Stimulated activated CD4-positive, alpha-beta T cell treated with anti-CD3 and anti-CD28 coated beads, Interleukin-15, amount 100 ng/mL, for 24 hours (primary cell): Measurements from ENCODE around the gene CTTNBP2NL.
"Not testable (repeated sequence)": the region's sequence is repeated elsewhere in the genome, so short reads cannot be mapped to it uniquely, and the experiment has no call there.

Experiments
- DNase-seq: peaks from one replicate; pipeline ENCODE4 v3.0.0-alpha.2; 2020

Gene CTTNBP2NL

DNA sequence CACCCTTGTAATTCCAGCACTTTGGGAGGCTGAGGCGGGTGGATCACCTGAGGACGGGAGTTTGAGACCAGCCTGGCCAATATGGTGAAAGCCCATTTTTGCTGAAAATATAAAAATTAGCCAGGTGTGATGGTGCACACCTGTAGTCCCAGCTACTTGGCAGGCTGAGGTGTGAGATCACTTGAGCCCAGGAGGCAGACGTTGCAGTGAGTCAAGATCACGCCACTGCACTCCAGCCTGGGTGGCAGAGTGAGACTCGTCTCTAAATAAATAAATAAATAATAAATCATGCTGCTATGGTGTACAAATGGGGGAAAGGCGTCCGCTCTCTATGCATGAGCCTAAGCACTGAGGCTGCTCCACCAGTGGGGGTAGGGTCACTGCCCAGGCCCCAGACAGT, 74.3 kb downstream of the CTTNBP2NL start:
- DNase-seq: not testable (repeated sequence)

DNA sequence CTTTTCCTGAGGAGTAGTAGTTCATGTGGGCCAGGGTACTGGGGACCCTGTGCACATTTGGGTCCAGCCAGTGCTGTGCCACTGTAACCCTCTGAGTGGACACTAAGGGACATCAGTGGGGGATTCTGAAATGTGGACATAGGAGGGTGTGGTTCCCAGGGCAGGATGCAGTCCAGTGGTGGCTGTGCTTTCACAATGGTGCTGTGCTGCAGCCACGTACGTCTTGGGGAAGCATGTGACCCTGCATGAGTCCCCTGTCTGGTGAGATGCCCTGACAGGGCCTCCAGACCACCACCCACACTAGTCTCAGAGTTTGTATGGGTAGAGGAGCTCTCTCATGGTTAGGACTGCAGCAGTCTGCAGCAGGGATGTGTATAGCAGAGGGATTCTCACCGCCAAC, 75.0 kb downstream of the CTTNBP2NL start:
- no peak for DNase-seq

DNA sequence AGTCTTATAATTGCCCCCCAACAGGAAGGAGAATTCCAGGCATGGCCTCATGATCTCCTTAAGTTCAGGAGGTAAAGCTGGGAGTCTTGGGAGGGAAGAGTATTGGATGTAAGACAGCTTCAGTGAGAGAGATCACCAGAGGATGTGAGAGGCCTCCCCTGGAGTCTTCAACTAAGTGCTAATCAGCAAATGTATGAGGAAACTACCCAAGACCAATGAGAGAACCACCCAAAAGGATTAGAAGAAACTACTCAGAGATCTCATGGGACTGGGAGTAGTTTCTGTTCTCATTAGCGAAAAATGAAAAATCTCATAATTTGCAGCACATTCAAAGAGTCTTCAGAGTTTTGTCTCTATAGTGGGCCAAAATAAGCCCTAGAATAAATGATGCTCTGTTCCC, 76.1 kb downstream of the CTTNBP2NL start:
- no peak for DNase-seq

DNA sequence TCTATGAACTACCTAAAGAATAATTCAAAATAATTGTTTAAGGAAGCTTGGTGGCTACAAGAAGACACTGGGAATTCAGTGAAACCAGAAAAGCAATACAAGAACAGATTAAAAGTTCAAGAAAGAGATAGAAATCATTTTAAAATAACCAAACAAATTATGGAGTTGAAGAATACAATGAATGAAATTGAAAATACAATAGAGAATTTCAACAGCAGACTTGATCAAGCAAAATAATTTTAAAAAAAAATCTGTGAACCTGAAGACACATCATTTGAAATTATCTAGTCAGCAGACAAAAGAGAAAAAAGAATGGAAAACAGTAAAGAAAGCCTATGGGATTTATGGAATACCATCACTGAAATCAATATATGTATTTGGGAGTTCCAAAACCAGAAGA, 81.5 kb downstream of the CTTNBP2NL start:
- DNase-seq: no peak

DNA sequence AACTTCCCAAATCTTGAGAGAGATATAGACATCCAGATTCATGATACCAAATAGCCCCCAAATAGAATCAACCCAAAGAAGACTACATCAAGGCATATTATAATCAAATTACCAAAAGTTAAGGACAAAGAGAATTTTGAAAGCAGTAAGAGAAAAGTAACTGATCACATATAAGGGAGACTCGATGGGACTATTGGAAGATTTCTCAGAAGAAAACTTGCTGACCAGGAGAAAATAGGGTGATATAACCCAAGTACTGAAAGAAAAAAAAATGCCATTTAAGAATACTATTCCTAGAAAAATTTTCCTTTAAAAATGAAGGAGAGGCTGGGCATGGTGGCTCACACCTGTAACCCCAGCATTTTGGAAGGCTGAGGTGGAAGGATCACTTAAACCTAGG, 82.3 kb downstream of the CTTNBP2NL start:
- no peak for DNase-seq

DNA sequence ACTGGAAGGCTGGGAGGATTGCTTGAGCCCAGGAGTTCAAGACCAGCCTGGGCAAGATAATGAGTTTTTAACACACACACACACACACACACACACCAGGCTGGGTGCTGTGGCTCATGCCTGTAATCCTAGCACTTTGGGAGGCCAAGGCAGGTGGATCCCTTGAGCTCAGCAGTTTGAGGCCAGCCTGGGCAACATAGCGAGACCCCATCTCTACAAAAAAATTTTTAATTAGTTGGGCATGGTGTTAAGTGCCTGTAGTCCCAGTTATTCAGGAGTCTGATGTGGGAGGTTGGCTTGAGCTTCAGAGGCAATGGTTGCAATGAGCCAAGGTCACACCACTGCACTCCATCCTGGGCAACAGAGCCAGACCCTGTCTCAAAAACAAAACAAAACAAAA, 90.0 kb downstream of the CTTNBP2NL start:
- not testable (repeated sequence) for DNase-seq

DNA sequence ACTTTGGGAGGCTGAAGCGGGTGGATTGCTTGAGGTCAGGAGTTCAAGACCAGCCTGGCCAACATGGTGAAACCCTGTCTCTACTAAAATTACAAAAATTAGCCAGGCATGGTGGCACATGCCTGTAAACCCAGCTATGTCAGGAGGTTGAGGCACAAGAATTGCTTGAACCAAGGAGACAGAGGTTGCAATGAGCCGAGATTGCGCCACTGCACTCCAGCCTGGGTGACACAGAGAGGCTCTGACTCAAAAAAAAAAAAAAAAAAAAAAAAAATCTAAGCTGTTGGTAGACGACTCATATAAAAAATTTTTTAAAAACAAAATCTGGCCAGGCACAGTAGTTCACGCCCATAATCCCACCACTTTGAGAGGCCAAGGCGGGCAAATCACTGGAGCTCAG, 91.7 kb downstream of the CTTNBP2NL start:
- not testable (repeated sequence) for DNase-seq

DNA sequence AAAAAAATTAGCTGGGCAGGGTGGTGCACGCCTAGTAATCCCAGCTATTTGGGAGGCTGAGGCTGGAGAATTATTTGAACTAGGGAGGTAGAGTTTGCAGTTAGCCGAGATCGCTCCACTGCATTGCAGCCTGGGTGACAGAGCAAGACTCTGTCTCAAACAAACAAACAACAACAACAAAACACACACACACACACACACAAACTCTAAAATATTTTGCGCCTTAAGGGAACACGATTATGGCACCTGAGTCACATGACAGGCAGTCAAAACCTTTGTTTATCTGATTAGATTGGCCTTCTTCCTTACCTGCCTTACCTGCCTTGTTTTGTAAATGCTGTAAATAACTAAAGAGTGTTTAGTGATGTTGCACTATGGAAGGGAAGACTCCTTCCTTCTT, 92.1 kb downstream of the CTTNBP2NL start:
- DNase-seq: no peak

DNA sequence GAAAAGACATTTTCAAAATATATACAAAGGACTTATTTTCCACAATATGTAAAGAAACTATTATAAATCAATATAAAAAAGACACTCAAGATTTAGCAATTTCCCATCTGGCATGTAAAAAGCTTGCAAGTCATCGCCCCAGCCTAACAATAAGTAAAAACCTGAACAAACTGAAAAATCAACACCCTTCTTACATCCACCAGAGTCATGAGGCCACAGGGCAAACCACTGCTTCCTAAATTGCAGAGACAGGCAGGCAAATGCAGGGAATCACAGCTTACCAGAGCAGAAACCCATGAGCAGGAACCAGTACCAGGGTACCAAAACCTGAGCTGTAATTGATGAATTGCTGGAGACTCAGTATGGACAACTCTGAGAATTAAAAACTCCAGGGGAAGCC, 96.1 kb downstream of the CTTNBP2NL start:
- DNase-seq: no peak

DNA sequence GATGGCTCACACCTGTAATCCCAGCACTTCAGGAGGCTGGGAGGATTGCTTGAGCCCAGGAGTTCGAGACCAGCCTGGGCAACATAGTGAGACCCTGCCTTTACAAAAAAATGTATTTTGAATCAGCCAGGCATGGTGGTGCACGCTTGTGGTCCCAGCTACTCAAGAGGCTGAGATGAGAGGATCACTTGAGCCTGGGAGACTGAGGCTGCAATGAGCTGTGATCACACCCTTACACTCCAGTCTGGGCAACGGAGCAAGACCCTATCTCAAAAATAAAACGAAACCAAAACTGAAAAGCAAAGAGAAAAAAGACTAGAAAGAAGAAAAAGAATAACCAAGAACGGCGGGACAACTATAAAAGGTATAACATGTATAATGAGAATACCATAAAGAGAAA, 97.3 kb downstream of the CTTNBP2NL start:
- no peak for DNase-seq

DNA sequence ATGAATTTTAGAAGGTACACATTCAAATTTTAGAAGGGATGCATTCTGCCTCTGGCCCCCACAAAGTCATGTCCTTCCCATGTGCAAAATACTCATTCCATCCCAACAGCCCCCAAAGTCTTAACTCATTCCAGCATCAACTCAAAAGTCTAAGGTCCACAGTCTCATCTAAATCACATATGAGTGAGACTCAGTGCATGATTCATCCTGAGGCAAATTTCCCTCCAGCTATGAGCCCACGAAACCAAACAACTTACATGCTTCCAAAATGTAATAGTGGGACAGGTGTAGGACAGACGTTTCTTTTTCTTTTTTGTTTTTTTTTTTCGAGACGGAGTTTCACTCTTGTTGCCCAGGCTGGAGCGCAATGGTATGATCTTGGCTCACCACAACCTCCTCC, 100.3 kb downstream of the CTTNBP2NL start:
- no peak for DNase-seq

DNA sequence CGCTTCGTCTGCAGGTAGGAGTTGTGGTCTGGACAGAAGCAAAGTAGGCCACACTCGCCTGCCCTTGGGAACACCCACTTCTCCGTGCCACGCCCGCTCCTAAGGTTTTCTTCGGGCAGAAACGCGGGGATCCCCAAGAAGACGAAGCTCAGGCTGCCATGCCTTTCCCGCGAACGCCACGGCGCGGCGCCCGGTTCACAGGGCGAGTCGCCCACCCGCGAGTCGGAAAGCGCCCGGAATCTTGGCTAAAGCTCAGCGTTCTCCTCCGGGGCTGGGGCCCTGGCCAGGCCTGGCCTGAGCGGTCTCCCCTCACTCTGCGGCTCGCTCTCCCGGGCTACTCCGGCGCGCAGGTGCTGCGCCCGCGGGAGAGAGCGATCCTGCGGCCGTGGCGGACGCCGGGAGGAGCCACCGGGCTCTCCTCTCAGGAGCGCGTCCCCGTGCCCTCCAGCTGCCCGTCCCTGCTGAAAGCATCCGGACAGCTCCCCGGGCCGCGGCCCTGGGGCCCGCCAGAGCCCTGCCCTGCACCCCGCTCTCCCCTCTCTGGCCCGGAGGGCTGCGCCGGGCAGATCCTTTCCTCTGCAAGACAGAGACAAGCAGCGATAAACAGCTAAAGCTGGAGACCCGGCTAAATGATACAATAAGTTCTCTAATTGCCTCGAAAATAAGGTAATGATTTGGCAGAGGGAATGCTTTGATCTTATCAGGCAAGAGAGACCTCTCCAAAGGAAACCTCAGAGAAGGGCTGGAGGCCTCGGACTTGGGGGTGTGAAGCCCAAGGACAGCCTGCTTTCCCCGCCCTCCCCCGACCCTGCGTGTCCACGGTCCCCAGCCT, 106.0 kb downstream of the CTTNBP2NL start:
- DNase-seq: peak; percentile 75

DNA sequence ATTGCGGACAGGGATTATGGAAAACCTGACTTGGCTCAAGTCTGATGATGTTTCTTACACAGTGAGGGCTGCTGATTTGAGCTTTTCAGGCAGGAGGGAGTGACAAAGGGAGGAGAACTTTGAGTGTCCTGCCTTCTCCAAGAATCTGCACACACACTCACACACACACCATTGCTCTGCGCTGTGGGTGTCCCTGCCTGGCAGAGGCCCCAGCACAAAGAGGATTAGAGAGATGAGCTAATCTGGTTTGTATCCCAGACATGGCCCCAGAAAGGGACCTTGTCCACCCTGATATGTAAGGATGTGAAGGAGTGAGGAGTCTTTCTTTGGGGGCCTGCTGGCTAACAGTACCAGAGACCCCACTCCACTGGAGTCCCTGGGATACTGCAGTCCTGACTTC, 106.8 kb downstream of the CTTNBP2NL start:
- no peak for DNase-seq

DNA sequence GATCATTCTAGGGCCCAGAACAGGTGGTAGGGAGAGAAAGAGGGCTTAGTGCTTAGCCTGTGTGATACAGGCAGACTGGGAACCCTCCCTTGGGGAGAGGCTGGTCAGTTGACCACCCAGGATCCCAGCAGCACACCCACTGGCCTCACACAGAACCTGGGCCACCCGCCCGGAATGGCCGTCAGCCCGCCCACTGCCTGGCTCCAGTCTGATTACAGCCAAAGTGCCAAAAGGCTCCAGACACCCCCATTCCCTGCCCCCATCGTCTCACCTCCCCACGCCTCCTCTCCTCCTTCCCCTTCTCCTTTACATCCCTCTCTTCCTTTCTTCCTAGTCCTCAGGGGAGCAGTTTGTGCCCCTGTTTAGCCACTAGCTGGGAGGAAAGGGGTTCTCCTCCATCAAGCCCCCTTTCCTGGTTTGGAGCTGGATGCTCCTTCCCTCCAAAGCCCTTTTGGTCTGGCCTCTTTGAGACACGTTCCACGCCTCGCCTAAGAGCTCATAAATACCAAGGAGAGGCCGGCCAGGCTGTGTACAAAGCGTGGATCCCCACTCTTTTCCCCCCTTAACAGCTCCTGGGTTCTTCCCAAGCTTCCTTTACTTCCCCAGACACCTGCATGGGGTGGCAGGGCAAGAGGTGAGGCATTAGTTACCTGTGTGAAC, 108.1 kb downstream of the CTTNBP2NL start:
- DNase-seq: no peak

DNA sequence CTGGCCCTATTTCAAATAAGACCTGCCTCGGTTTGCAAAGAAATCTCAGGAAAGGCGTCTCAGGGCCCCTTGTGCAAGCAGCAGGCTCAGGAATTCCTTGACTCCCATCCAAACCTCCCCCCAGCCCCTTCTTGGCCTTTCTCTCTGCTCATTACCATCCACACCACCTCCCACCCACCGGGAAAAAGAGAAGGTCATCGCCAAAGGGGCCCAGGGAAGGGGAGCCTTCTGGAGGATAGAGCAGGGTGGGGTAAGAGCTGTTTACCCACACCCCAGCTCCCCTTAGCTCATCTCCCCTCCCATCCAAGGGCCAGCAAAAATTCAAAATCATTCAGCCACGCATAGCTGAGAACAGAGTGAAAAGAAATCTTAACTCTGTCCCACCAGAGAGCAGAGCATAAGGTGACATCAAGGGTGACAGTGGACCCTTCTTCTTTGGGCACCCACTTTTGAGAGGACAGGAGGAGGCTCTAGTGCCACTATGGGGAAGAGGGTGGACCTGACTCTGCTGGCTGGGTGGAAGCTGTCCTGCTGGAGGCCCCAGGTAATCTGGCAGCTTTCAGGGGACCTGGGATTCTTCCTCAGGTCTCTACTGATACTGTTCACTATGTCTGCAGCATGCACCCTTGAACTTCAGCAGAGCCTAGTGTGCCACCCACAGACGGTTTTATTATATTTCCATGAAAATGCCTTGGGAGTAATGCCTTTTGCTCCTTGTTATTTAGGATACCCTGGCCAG, 108.8 kb downstream of the CTTNBP2NL start:
- no peak for DNase-seq

DNA sequence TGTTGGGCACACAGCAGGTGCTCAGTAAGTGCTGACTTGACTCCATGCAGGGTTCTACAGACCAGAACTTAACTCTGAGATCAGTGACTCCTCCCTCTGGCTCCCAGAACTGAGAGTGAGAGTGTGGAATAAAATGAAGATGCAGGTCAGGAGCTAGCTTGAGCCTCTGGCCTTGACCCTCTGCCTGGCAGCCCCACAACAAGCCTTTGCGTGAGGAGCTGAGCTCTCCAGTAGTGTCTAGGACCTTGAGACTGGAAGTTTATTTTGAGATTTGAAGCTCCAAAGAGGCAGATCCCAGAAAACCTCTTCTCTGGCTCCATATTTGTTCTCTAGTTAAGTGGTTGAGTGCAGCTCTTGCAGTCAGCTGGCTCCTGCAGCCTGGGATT, 109.4 kb downstream of the CTTNBP2NL start:
- no peak for DNase-seq

DNA sequence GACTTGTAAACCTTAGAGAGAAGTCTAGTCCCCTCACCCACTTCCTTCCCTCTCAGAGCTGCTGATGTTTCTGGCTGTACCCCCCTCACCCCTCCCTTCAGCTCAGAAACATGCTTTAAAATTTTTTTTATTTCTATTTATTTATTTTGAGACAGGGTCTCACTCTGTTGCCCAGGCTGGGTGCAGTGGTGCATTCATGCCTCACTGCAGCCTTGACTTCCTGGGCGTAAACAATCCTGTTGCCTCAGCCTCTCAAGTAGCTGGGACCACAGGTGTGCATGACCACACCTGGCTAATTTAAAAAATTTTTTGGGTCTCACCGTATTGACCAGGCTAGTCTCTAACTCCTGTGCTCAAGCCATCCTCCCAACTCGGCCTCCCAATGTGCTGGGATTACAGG, 109.9 kb downstream of the CTTNBP2NL start:
- DNase-seq: no peak

DNA sequence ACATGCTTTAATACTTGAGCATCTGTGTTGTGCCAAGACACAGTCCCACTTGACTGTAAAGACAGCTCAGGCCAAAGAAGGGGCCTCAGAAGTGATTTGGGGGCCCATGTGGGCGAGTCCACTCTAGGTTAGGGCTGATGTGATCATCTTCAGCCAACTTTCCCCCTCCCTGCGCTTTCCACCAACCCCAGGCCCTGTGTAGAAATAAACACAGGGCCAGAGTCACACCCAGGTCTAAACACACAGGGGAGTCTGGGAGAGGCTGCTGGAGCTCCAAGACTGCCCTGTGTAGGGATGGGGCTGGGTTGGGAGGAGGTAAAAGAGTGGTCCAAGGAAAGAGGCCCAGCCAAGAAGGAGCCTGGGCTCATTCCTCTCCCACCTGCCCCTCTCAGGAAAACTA, 110.3 kb downstream of the CTTNBP2NL start:
- DNase-seq: no peak

DNA sequence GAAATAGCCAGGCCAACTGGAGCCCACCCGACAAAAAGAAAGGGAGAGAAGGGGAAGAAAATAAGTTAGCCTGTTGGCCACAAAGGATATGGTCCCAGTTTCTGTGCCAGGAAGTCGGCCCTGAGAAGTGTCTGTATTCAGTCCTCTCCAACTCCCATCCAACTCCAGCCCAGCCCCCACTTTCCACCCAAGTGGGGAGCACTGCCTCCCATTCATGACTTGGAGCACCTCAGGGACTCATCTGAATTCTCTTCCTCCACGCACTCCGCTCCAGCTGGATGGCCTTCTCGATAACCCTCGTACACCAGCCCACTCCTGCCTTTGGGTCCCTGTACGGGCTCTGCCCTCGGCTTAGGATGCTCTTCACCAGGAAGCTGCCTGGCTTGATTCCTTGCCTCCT, 110.7 kb downstream of the CTTNBP2NL start:
- no peak for DNase-seq

DNA sequence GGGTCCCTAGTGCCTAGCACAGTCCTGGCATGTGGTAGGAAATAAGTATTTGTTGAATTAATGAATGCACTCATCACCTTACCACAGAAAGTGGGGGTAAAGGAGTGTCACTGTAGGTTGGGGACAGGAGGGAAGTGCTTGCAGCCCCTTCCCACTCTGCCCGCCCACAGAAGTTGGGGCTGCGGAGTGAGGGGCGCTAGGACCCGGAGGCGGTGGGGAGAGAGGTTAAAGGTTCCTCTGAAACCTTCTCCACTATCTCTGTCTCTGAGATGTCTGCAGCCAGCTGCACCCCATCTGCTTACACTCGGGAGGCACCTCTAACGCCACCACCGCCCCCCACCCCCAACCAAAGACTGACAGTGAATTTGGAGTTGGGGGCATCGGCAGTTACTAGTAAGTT, 111.3 kb downstream of the CTTNBP2NL start:
- DNase-seq: no peak

DNA sequence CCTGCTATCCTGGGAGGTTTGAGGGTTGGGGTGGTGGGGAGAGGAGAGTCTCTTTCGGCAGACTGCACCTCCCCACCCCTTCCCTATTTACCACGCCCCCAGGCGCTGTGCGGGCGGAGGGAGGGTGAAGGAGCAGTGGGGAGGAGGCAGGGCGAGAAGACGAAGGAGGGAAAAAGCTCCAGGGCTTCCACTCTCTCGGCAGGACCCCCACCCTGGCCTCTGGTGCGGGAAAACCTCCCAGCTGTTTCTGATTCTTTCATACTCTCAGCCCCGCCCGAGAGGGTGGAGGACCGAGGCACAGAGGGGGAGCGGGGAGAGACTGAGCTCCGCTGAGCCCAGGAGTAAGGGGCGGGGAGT, 111.9 kb downstream of the CTTNBP2NL start:
- peak; percentile 41 for DNase-seq

DNA sequence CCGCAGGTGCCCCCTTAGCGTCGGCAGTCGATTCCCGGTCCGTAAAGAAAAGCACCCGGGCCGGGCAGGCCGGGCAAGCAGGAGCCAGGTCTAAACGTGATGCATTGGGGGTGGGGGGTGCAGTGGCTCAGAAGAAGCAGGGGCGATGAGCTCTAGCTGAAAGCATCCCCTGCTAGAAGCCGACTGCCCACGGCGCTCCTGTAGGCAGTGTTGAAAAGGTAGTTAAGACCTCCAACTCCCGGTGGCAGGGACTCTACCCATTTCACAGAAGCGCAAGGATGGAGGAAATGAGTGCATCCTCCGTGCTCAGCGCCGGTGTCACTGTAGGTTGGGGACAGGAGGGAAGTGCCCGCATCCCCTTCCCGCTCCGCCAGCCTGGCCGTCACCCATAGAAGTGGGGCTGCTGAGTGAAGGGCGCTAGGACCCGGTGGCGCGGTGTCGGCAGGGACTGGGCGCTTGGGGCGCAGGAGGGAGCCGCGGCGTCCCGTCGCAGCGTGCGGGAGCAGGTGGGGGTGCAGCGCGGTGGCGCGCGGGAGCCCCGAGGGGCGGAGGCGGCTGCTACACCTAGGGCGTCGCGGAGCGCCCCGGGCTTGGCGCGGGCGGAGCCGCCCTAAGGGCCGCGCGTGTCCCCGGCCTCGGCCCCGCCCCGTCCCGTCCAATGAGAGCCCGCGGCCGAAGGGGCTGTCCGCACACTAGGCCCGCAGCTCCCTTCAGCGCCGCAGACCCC, 112.4 kb downstream of the CTTNBP2NL start, which contains the start of gene WNT2B:
WNT2B (plus strand) TSS at position 688 of the 727 bp plus-strand sequence. CDS start 298 bp downstream, outside the sequence.
- DNase-seq: peak; percentile 68

DNA sequence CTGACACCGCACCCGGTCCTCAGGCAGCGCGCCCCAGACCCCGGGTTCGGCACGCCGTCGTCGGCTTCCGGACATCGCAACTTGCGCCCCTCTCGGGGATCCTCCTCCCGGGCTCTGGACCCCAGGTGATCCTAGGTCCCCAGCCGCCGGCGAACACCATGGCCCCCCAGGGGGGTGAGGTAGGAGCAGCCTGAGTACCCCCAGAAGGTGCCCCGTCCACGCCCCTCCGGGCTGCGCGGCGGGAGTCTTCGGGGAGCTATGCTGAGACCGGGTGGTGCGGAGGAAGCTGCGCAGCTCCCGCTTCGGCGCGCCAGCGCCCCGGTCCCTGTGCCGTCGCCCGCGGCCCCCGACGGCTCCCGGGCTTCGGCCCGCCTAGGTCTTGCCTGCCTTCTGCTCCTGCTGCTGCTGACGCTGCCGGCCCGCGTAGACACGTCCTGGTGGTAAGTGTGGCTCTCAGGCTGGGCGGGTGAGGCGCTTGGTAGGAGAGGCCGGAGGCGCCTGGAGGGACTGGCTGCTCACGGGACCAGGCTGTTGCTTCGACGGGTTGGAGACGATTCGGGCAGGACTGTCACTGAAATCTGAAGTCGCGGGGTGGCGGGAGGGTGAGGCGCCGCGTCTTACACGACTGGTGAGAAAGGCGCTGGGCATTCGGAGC, 113.1 kb downstream of the CTTNBP2NL start:
- peak; percentile 36 for DNase-seq
